HG03064 (cell line): ENCODE data around the gene OR4M1.
"Not testable (repeated sequence)": the region's sequence is repeated elsewhere in the genome, so short reads cannot be mapped to it uniquely, and the experiment has no call there.

Experiments used
- ATAC-seq: cut with Tn5 transposase; IDR thresholded peaks from one replicate; pipeline ENCODE4 v1.9.1; 2021; ENCODE audit warnings: low read depth; ENCODE audit not compliant: unreplicated experiment

OR4M1 gene

DNA sequence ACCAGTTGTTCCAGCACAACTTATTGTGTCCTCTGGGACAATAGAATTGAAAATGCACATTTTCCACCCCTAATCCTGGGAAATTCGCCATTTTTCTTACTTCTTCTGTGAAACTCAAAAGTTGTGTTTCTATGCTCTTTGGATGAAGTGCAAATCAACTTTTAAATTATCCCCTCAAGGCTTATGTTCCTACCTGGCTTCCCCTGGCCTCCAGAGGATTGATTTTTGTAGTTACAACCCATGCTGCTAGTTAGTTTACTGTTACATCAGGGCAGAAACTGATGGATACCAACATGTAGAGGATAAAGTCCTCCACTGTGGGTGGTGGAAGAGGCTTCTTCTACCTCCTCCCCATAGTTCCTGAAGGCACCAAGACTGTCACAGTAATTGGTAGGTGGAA, at the start of gene OR4M1:
TSS of gene OR4M1 (plus strand) at position 301 of the 400 bp plus-strand sequence. CDS start 6,819 bp downstream, outside the sequence.
- not testable (repeated sequence) for ATAC-seq

DNA sequence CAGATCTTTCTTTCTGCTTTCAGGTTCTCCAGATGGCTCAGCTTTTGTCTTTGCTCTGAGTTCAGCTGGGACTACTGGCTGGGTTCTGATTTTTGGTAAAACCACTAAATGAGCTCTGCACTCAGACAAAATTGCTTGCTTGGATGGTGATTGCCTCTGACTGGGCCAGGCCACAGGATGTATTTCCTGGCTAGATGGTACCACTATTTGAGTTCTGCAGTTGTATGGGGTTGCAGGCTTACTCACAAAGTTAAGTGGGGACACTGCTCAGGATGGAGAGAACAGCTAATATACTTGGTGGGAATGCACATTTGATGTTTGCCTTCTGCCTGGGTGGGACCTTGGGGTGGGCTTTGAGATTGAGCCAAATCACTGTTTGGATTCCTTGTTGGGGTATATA, 43.9 kb upstream of the OR4M1 start:
- ATAC-seq: no peak

- ATAC-seq: no peak
Measured at GRCh38 chr14:19729763-19730162, 43.5 kb upstream of the OR4M1 start.

DNA sequence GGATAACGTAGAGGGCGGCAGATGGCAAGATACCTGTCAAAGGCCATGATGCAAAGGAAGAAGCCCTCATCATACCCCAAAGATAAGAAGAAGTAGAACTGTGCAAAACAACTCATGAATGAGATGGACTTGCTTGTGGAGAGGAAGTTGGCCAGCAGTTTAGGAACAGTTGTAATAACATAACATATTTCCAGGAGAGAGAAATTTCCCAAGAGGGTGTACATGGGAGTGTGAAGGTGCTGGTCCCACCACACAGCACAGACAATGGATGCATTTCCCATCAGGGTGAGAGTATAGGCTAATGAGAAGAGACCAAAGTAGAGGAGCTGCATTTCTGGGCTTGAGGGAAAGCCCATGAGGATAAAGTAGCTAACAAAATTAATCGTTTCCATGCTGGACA, 39.4 kb upstream of the OR4M1 start:
- not testable (repeated sequence) for ATAC-seq

DNA sequence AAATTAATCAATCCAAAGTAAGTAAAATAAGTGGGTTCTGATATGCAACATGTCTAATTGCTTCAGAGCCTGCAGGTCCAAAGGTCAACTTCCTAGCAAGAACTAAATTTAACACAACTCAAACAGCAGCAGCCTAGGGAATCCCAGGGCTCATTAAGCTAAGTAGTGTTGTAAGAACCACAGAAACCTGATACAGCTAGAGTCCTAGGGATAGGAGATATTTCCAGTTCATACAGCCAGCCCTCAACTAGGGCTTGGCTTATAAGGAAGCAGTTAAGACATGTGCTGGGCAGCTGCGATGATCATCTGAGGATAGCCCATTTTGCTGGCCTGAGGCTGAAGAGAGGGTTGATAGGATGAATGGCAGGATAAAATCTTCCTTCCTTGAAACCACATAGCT, 30.0 kb upstream of the OR4M1 start, which contains the start of gene OR4Q3:
TSS of gene OR4Q3 (plus strand) at position 316 of the 400 bp plus-strand sequence.
- ATAC-seq: no peak

GRCh38 chr14:19752316-19752715, 21.0 kb upstream of the OR4M1 start:
- not testable (repeated sequence) for ATAC-seq

DNA sequence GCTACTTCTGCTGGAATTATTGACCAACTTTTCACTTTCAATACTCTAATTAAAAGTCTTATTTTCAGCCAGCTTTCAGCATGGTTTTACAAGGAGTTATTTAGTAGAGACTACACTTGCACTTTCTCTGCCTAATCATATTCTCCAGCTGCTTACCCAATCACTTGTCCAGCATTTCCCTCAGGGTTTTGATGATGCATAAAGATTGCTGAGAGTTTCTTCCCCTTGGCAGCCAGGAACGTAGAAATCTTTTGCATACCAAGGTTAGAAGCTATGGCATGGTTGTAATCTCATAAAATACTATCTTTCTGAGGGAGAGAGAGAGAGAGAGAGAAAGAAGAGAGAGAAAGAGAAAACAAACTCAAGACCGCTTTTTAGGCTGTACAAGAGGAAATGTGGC, 19.1 kb upstream of the OR4M1 start:
- ATAC-seq: no peak

DNA sequence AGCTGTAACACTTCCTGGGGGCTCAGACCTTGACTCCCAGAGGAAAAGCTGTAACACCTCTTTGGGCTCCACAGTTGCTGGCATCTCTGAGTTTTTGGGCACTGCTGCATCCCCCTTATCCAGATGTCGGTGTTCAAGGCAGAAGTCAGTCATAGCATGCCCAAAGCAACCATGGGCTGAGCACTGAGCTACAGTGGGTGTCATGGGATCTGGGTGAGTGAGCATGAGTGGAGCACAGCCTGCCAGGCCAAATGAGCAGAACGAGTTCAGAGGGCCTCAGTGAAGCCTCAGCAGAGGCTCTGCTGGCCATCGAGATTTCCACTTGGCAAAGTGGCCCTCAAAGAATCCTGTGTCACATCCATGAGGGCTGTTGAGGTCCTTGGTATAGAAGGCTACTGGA, 1.8 kb upstream of the OR4M1 start:
- not testable (repeated sequence) for ATAC-seq

- ATAC-seq: no peak
Measured at GRCh38 chr14:19771895-19772430, 1.3 kb upstream of the OR4M1 start.

- not testable (repeated sequence) for ATAC-seq
Measured at GRCh38 chr14:19772454-19772853, 850 bp upstream of the OR4M1 start.

GRCh38 chr14:19775587-19775986, 2.3 kb downstream of the OR4M1 start:
- ATAC-seq: no peak

GRCh38 chr14:19785848-19786247, 12.5 kb downstream of the OR4M1 start:
- not testable (repeated sequence) for ATAC-seq

DNA sequence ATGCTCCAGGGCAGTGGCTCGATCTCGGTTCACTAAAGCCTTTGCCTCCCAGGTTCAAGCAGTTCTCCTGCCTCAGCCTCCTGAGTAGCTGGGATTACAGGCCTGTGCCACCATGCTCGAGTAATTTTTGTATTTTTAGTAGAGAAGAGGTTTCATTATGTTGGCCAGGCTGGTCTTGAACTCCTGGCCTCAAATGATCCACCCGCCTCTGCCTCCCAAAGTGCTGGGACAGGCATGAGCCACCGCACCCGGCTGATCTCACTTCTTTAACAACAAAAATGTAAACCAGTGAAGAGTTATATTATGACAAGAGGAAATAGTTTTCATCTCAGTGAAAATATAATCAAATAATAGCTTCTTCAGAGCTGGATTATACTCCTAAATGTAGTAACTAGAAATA, 14.0 kb downstream of the OR4M1 start:
- not testable (repeated sequence) for ATAC-seq

DNA sequence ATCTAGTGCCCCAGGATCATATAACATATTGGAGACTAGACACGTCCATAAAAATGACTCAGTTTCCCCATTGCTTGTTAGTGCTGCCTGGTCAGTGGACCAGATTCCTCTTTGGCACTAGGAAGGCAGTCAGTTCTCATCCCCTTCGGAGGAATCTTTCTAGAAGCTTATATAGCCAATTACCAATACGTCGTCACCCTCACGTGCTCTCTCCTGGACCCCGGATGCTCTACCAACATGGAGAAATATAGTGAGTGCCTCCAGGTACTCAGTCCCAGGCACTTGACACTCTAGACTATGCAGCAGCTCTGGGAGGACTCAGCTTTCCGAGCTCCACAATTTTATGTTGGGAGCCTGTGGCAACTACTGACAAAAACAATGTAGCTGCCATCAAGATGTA, 14.8 kb downstream of the OR4M1 start:
- ATAC-seq: not testable (repeated sequence)

DNA sequence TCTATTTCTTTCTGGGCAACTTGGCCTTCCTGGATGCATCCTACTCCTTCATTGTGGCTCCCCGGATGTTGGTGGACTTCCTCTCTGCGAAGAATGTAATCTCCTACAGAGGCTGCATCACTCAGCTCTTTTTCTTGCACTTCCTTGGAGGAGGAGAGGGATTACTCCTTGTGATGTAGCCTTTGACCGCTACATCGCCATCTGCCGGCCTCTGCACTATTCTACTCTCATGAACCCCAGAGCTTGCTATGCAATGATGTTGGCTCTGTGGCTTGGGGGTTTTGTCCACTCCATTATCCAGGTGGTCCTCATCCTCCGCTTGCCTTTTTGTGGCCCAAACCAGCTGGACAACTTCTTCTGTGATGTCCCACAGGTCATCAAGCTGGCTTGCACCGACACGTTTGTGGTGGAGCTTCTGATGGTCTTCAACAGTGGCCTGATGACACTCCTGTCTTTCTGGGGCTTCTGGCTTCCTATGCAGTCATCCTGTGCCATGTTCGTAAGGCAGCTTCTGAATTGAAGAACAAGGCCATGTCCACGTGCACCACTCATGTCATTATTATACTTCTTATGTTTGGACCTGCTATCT, 23.3 kb downstream of the OR4M1 start:
- not testable (repeated sequence) for ATAC-seq

GRCh38 chr14:19799880-19800279, 26.6 kb downstream of the OR4M1 start:
- ATAC-seq: no peak

DNA sequence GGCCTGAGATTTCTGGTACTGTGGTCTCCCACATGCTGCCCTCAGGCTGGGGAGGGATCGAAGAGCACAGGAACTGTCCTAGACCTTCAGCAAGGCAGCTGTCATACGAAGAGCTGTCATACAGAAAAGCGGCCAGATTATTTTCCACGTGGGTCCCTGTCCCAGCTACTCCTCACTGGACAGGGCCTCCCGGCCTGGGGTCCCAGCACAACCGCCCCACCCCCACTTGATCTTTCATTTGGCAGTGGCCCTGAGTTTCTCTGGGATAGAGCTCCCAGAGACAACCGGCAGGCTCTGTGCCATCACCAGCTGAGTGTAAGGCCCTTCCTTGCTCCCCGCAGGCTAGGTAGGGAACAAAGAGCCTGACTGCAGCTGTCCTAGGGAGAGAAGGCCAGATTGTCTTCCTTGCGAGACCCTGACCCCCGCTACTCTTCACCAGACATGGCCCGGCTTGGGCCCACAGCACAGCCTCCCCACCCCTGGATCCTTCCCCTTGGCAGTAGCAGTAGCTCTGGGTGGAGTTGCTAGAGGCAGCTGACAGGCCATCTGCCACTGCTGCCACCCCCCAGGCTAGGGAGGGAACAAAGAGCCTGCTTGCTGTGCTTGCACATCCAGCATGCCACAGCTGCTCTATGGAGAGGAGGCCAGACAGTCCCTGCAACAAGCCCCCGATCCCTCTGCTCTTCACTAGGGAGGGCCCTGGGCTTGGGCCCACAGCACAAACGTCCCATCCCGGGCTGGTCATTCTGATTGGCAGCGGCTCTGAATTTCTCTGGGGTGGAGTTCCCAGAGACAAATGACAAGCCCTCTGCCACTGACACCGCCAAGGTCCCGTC, 27.2 kb downstream of the OR4M1 start:
- ATAC-seq: no peak

DNA sequence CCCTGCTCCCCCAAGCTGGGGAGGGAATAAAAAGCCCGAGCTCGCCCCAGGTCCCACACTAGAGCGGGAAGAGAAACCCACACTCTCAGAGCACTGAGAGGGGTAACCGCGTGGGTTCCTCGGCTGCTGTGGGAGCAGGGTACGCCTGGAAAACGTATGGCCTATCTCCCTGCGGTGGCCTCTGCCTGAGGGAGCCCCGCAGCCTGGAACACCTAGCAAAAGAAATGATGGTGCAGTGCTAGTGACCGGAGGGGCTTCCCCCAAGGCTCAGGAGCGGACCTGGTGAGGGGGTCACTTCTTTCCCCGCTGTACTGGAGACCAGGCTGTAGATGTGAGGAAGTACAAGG, 27.8 kb downstream of the OR4M1 start:
- no peak for ATAC-seq

DNA sequence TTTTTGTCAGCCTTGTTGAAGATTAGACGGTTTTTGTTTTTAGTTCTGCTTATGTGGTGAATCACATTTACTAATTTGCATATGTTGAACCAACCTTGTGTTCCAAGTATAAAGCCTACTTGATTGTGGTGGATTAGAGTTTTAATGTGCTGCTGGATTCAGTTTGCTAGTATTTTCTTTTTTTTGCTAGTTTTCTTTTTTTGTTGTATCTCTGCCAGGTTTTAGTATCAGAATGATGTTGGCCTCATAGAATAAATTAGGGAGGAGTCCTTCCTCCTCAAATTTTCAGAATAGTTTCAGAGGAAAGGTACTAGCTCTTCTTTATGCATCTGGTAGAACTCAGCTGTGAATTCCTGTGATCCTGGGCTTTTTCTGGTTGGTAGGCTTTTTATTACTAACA, 30.2 kb downstream of the OR4M1 start, which contains the start of gene OR4N2:
TSS of gene OR4N2 (plus strand) at position 301 of the 400 bp plus-strand sequence. CDS start 23,679 bp downstream, outside the sequence.
- not testable (repeated sequence) for ATAC-seq

GRCh38 chr14:19813171-19813920, 40.0 kb downstream of the OR4M1 start:
- ATAC-seq: not testable (repeated sequence)

DNA sequence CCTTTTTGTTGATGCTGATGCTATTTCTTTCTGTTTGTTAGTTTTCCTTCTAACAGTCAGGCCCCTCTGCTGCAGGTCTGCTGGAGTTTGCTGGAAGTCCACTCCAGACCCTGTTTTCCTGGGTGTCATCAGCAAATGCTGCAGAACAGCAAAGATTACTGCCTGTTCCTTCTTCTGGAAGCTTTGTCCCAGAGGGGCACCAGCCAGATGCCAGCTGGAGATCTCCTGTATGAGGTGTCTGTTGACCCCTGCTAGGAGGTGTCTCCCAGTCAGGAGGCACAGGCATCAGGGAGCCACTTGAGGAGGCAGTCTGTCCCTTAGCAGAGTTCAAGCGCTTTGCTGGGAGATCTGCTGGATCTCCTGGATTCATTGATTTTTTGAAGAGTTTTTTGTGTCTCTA, 46.6 kb downstream of the OR4M1 start:
- not testable (repeated sequence) for ATAC-seq
